ENCODE data around the gene SLC46A1. TPM values are rescaled to one million over a fixed set of nuclear protein-coding genes. Genes with fewer than 3 reads are reported as not detected.

The SLC46A1 gene
- total and polyA plus RNA-seq, 2 of the 13 experiments (the other 11 are each of a cell fraction or from before 2014, with no cell fraction given) = 19.6 to 22.6 TPM

DNA sequence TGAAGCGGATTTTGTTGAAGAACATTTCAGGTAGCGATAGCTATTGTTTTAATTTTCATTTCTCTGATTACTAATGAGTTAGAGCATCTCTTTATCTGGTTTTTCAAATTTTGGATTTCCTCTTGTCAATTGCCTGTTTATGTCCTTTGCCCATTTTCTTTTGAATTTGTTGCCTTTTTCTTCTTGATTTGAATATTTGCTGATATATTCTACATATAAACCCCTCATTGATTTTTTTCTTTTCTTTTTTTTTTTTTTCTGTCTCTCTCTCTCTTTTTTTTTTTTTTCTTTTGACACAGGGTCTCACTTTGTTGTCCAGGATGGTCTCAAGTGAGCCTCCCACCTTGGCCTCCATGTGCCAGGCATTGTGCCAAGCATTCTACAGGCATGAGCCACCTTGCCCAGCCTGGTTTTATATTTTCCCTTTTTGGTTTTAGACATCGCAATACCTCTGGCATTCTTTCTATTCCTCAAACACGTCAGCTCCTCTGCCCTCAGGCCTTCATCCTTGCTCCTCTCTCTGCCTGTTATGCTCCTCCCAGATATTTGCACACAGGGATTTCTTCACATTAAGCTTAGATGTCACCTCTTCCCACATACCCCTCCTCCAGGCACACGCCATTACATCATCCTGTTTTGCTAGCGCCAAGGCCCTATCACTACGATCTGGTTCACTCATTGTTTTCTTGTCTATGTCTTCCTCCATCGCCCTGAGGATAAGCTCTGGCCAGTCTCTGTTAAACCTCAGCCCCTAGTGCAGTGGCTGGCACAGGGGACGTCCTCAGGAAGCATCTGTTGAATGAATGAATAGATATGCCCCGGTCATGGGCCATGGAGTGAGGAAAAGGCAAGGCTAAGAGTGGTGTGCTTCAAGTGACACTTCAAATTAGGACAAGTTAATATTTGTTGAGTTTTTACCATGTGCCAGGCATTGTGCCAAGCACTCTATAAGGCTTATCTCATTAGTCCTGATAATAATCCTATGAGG is 25.9 kb downstream of the SLC46A1 start (continued):
- TF ChIP-seq, protein P1, sequence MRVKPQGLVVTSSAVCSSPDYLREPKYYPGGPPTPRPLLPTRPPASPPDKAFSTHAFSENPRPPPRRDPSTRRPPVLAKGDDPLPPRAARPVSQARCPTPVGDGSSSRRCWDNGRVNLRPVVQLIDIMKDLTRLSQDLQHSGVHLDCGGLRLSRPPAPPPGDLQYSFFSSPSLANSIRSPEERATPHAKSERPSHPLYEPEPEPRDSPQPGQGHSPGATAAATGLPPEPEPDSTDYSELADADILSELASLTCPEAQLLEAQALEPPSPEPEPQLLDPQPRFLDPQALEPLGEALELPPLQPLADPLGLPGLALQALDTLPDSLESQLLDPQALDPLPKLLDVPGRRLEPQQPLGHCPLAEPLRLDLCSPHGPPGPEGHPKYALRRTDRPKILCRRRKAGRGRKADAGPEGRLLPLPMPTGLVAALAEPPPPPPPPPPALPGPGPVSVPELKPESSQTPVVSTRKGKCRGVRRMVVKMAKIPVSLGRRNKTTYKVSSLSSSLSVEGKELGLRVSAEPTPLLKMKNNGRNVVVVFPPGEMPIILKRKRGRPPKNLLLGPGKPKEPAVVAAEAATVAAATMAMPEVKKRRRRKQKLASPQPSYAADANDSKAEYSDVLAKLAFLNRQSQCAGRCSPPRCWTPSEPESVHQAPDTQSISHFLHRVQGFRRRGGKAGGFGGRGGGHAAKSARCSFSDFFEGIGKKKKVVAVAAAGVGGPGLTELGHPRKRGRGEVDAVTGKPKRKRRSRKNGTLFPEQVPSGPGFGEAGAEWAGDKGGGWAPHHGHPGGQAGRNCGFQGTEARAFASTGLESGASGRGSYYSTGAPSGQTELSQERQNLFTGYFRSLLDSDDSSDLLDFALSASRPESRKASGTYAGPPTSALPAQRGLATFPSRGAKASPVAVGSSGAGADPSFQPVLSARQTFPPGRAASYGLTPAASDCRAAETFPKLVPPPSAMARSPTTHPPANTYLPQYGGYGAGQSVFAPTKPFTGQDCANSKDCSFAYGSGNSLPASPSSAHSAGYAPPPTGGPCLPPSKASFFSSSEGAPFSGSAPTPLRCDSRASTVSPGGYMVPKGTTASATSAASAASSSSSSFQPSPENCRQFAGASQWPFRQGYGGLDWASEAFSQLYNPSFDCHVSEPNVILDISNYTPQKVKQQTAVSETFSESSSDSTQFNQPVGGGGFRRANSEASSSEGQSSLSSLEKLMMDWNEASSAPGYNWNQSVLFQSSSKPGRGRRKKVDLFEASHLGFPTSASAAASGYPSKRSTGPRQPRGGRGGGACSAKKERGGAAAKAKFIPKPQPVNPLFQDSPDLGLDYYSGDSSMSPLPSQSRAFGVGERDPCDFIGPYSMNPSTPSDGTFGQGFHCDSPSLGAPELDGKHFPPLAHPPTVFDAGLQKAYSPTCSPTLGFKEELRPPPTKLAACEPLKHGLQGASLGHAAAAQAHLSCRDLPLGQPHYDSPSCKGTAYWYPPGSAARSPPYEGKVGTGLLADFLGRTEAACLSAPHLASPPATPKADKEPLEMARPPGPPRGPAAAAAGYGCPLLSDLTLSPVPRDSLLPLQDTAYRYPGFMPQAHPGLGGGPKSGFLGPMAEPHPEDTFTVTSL (CRISPR knock-in tag; IDR thresholded peaks at IDR 0.05; ENCODE audit: borderline replicate concordance) = no peak
- TF ChIP-seq ZNF564 (CRISPR knock-in tag; IDR thresholded peaks at IDR 0.05) (no peak), ISL2 (CRISPR knock-in tag; IDR thresholded peaks at IDR 0.05) (no peak), CCDC6 (CRISPR knock-in tag; IDR thresholded peaks at IDR 0.05) (no peak), TAF15 (IDR thresholded peaks at IDR 0.05; ENCODE audit: low read depth, low read length, poor library complexity, severe bottlenecking) (no peak), TRAFD1 (CRISPR knock-in tag; IDR thresholded peaks at IDR 0.05; ENCODE audit: borderline replicate concordance) (no peak), CBX1 (IDR thresholded peaks at IDR 0.05; ENCODE audit: low read depth) (no peak), HBP1 (CRISPR knock-in tag; IDR thresholded peaks at IDR 0.05; ENCODE audit: low read depth) (no peak), ZNF546 (CRISPR knock-in tag; conservative IDR thresholded peaks at IDR 0.05) (no peak), ESRRA (CRISPR knock-in tag; IDR thresholded peaks at IDR 0.05; ENCODE audit: low read depth) (no peak), ZSCAN30 (CRISPR knock-in tag; IDR thresholded peaks at IDR 0.05) (no peak), ZNF24 (IDR thresholded peaks at IDR 0.05) (no peak), AKNA (CRISPR knock-in tag; IDR thresholded peaks at IDR 0.05; ENCODE audit: borderline replicate concordance) (no peak), GATAD1 (CRISPR knock-in tag; IDR thresholded peaks at IDR 0.05) (no peak)
